Peyer's patch (tissue), 4 donors: ENCODE measurements around the gene STPG1. TPM values are rescaled to one million over a fixed set of nuclear protein-coding genes. Genes with fewer than 3 reads are reported as not detected.

Source experiments
- DNase-seq, 3 donors: peaks; one replicate each; pipeline ENCODE4 v3.0.0-alpha.2; 2017 to 2019
- H3K27ac ChIP-seq, 4 donors: fragments of 200-600 bp; sonication (generic); one replicate each; pipeline ENCODE4 v1.5.1; 2016 to 2019
- H3K27me3 ChIP-seq, 2 donors: fragments of 200-600 bp; sonication (generic); one replicate each; pipeline ENCODE4 v1.5.1; 2019
- H3K36me3 ChIP-seq, 3 donors: fragments of 200-600 bp; sonication (generic); one replicate each; pipeline ENCODE4 v1.5.1; 2016 to 2019
- H3K4me1 ChIP-seq, 4 donors: fragments of 200-600 bp; sonication (generic); one replicate each; pipeline ENCODE4 v1.5.1; 2016 to 2019
- H3K4me3 ChIP-seq, 4 donors: fragments of 200-600 bp; sonication (generic); 1 replicate in 3 of 4; 2 replicates in 1 of 4; pipeline ENCODE4 v1.5.1; 2016 to 2019; ENCODE audit warnings: mild to moderate bottlenecking in 1 of 4
- H3K9me3 ChIP-seq, 4 donors: fragments of 200-600 bp; sonication (generic); one replicate each; pipeline ENCODE4 v1.5.1; 2016 to 2019; ENCODE audit warnings: mild to moderate bottlenecking in 1 of 4
- CTCF ChIP-seq, 6 experiments: fragments of 450-650 bp in 4 of 6; fragments of 200-600 bp in 2 of 6; sonication (generic) in 1 of 6; IDR thresholded peaks; one replicate each; pipeline ENCODE4 v1.5.1; 2017 to 2019; ENCODE audit warnings: antibody characterized with exemption in 6 of 6, mild to moderate bottlenecking in 3 of 6, moderate library complexity in 1 of 6
- POLR2A ChIP-seq, 2 donors: fragments of 450-650 bp; IDR thresholded peaks; one replicate each; pipeline ENCODE4 v1.5.1; 2017; ENCODE audit warnings: antibody characterized with exemption in 2 of 2, mild to moderate bottlenecking in 2 of 2, moderate library complexity in 2 of 2
- total RNA-seq, 4 donors: library from RNA; depleted of rRNA; stranded (reverse); fragments of >200 nt; gene quantifications; one replicate each; pipeline ENCODE4 v1.1.0, GENCODE V29; 2016

STPG1 gene
- total RNA-seq, 4 donors from 2014 or later: 3.3 to 16.5 (median 15.1) TPM

DNA sequence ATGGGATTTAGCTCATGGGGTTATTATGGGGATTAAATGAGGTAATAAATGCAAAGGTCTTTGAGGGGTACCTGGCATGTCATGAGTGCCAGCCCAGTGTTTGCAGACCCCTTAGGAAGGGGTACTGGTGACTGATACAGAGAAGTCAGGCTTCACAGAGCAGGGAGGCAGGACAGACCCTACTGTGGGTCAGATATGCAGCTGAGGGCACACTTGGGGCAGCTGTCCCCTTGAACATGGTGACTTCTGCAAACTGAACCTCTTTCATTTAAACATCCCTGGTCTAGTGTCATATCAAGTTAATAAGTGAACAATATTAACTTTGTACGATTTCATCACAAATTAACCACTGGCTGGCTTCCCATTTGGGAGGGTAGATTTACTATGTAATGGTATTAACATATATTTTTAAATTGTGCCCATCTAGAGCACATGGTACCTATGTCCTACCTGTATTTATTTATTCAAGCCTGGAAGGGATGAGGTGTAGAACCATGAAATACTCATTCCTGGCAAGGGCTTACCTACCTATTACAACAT is 25.9 kb downstream of the STPG1 start:
- Histone ChIP-seq H3K36me3 (no peaks in the 10 kb centered on the region), H3K4me3 (no peak overlapping the region), H3K27me3 (no peaks in the 10 kb centered on the region), H3K27ac (no peak overlapping the region), H3K4me1 (peaks cover 0 to 18% (median 9%) of the 10 kb centered on the region in 4 donors), H3K9me3 (no peaks in the 10 kb centered on the region)
- no peak for DNase-seq
- TF ChIP-seq POLR2A (IDR thresholded peaks at IDR 0.05) (no peak), CTCF (IDR thresholded peaks at IDR 0.05) (no peak)

DNA sequence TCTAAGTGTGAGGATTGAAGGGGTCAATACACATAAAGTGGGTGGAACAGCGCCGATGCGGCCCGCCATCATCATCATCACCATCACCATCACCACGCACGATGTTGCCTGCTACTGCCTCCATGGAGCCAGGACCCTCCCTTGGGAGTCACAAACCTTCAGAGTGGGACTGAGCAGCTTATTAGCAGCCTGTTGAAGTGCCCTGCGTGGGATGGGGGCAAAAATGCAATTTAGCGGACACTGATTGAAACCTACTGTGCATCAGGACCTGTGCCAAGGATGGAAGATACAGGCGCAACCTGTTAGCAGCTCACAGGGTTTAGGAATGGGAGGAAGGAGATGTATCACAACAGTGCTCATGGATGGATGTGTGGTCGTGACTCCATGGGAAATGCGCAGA is 26.7 kb downstream of the STPG1 start:
- DNase-seq: no peak
- no peaks in the 10 kb centered on the region for H3K36me3 ChIP-seq
- H3K27ac ChIP-seq: no peak overlapping the region
- no peaks in the 10 kb centered on the region for H3K9me3 ChIP-seq
- no peaks in the 10 kb centered on the region for H3K27me3 ChIP-seq
- no peak for TF ChIP-seq POLR2A (IDR thresholded peaks at IDR 0.05)
- no peak for TF ChIP-seq CTCF (IDR thresholded peaks at IDR 0.05)
- peaks cover 0 to 11% (median 6%) of the 10 kb centered on the region in 4 donors for H3K4me1 ChIP-seq
- H3K4me3 ChIP-seq: no peak overlapping the region

DNA sequence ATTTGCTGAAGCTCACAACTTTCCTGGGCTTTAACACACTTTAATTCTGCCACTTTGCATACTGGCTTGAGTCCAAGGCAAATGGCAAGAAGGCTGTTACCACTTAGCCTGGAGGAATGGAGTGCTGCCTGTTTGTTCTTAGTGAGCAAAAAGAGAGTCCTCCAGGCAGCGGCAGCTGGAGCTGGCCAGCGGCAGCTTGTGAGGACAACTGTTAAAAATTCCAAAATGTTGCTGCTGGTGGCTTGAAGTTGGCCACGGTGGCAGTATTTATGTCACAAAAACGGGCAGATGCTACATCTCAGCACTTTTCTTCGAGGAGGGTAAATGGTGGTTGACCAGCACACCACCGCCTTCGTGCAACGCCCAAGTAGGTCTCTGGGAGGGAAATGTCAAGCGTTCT is 27.3 kb downstream of the STPG1 start:
- no peak for DNase-seq
- H3K4me1 ChIP-seq: peaks cover 0 to 6% (median 2%) of the 10 kb centered on the region in 4 donors
- no peaks in the 10 kb centered on the region for H3K36me3 ChIP-seq
- no peaks in the 10 kb centered on the region for H3K9me3 ChIP-seq
- H3K27ac ChIP-seq: no peak overlapping the region
- H3K4me3 ChIP-seq: no peak overlapping the region
- H3K27me3 ChIP-seq: no peaks in the 10 kb centered on the region
- no peak for TF ChIP-seq CTCF (IDR thresholded peaks at IDR 0.05)
- no peak for TF ChIP-seq POLR2A (IDR thresholded peaks at IDR 0.05)

- H3K4me3 ChIP-seq: no peak overlapping the region
- no peaks in the 10 kb centered on the region for H3K36me3 ChIP-seq
- no peak overlapping the region for H3K27ac ChIP-seq
- no peaks in the 10 kb centered on the region for H3K9me3 ChIP-seq
- no peaks in the 10 kb centered on the region for H3K27me3 ChIP-seq
- DNase-seq: no peak
- peak in 4 of 6 experiments; percentile 23 to 64 (median 50) for TF ChIP-seq CTCF (IDR thresholded peaks at IDR 0.05)
- TF ChIP-seq POLR2A (IDR thresholded peaks at IDR 0.05): no peak
- peaks cover 0 to 6% (median 0%) of the 10 kb centered on the region in 4 donors for H3K4me1 ChIP-seq
Observed at GRCh38 chr1:24385160-24385940, 28.2 kb downstream of the STPG1 start.

DNA sequence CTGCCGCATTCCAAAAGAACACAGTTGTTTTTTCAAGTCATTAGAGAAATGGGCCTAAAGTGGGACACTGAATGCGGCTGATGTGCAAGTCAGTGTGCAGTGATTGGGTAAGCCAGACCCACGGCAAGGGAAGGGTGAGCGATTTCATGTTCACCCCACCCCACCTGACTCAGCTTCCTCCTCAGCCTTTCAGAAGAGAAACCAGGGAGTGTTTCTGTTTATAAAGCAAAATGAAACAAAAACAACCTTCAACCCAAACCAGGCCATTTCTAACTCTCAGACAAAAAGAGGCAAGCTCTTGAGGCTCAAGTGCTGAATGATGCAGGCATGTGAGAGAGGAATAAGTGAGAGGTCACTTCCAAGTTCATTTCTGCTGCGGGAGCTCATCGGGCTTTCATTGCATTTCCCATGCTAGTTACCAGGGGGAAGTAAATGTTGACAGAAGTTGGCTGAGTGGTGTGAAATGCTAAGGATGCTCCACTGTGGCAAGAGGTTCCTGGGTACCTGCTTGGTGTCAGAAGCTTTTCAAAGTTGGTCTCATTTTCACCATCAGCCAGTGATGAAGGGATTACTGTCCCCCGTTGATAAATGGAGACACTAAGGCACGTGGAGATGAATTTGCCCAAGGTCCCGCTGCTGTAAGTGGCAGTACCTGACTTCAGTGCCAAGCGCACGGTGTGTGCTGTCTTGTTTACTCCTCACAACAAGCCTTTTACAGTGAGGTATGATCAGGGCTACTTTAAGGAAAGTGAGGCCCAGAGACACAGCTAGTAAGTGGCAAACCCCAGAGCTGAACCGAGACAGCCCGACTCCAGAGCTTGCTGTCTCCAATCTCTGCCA is 29.1 kb downstream of the STPG1 start:
- H3K27ac ChIP-seq: peak overlapping the region in 2 of 4 donors; percentile 13 to 31
- TF ChIP-seq POLR2A (IDR thresholded peaks at IDR 0.05) (no peak), CTCF (IDR thresholded peaks at IDR 0.05) (no peak)
- DNase-seq: no peak
- peaks cover 0 to 6% (median 0%) of the 10 kb centered on the region in 4 donors for H3K4me1 ChIP-seq
- H3K4me3 ChIP-seq: no peak overlapping the region
- H3K9me3 ChIP-seq: no peaks in the 10 kb centered on the region
- H3K36me3 ChIP-seq: peaks cover 0 to 3% (median 0%) of the 10 kb centered on the region in 3 donors
- H3K27me3 ChIP-seq: no peaks in the 10 kb centered on the region
